Stimulated activated naive CD8-positive, alpha-beta T cell treated with anti-CD3 and anti-CD28 coated beads, Interleukin-15, Interleukin-2, amounts not matched to agents 100 U/mL and 50 U/mL, for 24 hours (primary cell): ENCODE measurements around the gene SP2.

Experiments used
- ATAC-seq: fragments of 150-1000 bp; cut with Tn5 transposase; one replicate; pipeline ENCODE4 v1.10.0; 2021
- DNase-seq: peaks from one replicate; pipeline ENCODE4 v3.0.0; 2021

The SP2 gene

DNA sequence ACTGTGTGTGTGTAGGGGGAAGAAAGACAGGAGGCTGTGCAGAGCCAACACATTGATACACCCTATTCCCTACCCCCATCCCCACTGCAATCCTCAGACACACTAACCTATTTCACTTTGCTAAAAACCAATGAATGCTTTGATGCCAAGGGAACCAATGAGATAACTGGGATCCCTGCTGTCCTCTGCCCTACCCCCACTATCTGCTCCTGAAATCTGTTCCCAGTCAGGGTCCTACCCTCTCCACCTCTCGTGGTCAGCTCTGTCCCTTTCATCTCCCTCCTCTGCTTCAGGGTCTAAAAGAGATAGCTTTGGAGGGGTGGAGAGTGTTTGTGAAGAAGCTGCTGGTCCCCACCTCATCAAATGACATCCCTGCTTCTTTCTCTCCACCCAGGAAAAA is 26.0 kb upstream of the SP2 start:
- ATAC-seq (no peak), DNase-seq (no peak)

DNA sequence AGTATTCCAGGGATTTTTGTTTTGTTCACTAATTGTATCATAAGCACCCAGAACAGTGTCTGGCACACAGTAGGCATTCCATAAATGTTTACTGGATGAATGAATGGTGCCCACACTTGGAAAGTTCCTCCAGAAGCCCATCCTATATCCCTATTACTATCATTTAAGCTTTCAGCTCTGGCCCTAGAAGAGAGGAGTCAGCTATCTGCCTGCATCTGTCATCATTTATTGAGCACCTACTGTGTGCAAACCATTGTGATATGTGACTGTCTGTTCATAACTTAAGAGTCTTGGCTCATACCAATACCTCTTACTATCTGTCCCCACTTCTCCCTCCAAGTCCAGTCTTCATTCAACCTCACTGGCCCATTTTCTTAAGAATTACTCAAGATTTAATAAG is 25.0 kb upstream of the SP2 start:
- DNase-seq (no peak), ATAC-seq (no peak)

DNA sequence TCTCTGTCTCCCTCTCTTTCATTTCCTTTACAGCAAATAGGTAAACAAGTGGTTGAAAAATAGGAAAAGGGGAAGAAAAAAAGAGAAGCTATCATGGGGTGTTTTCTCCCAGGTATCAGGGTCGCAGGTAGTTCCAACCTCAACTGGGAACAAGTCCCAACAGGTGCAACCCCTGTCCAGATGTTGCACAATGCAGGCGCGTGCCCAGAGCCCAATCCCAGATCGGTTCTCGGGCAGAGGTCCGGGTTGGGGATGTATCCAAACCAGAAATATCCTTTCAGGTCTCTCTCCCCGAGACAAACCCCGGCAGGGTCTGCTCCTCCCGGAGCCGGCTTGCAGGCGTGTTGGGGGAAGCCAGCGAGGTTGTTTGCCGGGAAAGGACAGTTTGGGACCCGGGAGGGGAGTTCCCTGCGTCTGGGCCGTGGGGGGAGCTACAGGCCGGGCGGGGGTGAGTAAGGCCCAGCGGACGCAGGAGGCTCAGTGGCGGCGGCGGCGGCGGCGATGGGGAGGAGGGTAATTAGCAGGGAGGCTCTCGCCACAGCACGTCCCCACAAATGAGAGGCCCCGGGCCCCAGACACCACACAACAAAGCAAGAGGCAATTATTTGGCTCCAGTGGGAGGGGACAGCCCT is 23.9 kb upstream of the SP2 start:
- no peak for ATAC-seq

DNA sequence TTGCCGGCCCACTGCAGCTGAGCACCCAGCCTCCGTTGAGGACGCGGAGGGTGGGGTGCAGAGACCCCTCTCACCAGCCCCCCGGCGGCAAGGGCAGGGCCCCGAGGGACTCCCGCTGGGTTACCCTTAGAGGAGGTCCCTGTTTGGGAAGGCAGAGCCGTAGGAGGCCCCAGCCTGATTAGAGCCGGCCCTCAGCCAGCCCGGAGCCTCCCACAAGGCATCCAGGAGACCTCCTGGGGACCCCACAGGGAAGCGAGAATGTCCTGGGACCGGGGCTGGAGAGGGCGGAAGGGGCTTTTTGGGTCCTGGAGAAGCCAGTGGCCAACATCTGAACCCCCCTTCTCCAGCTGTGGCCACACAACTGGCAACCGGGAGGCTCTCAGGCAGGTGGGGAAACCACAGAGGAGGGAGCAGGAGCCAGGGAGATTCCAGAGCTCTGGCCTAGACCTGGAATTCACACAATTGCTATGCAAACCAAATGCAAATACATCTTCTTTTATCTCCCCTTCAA is 23.3 kb upstream of the SP2 start:
- ATAC-seq (no peak), DNase-seq (no peak)

More for the DNA sequence above, 23.9 kb upstream of the SP2 start:
- no peak for DNase-seq

DNA sequence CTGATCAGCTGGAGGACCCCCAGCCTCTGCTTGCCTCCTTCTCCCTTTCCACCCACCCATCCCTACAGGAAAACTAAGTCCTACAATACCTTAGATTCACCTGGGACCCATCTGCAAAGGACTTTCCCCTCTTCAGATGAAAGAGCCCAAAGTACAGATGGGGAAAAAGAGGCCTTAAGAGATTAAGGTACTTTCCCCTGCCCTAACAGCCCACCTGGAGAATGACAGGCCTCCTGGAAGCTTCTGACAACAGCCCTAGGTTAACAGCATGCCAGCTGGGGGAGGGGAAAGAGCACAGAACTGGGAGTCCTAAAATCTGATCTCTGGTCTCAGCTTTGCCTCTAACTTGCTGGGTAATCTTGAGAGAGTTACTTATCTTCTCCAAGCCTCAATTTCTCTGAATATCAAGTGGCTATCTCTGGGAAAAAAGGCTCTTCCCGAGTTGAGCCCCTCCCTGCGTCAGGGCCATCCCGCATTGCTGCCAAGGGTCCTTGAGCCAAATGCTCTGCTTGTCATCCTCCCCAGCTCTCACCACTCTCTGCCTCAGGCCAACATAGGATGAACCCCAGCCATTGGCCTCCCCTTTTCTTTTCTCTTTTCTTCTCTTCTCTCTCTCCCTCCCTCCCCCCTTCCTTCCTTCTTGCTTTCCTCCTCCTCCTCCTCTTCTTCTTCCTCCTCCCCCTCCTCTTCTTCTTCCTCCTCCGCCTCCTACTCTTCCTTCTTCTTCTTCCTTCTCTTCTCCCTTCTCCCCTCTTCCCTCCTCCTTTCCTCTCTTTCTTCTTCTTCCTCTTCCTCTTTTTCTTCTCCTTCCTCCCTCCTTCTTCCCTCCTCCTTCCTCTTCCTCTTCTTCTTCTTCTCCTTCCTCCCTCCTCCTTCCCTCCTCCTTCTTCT is 22.6 kb upstream of the SP2 start:
- DNase-seq, result no peak
- ATAC-seq, result no peak

DNA sequence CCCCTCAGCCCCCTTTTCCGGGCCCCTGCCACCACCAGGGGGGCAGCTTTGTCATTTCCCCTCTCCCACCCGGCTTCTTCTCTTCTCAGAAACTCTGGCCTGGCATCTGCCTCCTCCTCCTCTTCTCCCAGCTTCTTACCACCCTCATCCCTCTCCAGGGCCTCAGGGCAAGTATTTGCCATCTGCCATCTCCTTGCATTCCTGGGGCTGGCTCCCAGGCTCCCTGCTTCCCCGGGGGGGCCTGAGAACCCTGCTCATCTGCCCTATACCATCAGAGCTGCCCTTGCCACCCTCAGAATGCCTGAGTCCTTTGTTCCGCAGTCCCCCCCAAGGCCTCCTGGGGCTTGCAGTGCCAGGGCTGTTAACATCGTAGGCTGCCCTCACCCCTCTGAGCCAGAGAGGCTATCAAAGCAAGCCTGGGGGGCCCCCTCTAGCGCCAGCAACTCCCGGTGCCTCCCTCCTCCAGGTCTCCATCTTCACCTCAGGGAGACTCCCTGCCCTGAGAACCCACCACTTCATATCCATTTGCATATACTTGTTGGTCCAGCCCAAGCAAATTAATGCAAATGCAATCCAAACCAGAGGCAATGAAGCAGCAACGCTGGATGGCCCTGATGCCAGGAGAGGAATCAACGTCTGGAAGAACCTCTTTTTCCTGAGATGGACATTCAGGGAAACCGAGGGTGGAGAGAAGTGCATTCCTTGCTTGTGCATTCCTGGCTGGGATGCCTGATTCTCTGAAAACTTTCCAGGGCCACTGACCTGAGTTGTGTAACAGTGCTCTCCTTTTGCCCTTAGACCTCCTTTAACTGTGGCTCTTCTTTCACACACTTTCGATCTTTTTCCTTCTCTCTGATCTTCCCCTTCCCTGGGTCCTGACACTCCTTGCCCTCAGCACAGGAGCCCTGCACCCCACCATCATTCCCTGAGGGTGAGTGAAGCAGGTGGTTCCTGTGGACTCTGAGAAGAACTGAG is 20.7 kb upstream of the SP2 start:
- DNase-seq, result no peak
- ATAC-seq, result no peak

DNA sequence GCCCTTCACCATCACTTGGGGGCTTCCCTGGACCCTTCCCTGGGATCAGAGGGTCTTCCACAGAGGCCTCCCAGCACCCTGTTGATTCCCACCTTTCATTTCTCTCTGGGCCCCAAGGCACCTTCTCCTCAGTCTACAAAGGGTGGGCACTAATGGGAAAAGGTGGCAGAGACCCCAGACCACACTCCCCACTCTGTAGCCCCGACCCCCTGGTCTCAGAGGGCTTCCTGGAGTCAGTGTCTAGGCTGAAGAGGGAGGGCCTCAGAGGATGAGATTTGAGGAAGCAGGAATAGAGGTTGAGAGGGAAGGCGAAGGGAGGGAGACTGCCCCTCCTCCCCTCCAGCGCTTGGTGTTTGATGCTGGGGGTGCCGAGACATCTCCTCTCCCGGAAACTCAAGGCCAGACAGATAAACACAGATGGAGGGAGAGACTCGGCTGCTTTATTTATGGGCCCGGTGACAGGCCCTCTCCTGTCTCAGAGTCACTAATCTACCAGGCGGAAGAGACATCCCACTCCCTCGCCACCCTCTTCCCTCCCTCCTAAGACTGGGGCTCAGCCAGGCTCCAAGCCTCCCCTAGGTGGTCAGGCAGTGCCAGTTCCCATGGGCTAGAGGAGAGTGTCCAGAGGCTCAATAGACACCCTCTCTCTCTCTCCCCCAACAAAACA is 18.5 kb upstream of the SP2 start:
- ATAC-seq, result no peak
- DNase-seq, result no peak

DNA sequence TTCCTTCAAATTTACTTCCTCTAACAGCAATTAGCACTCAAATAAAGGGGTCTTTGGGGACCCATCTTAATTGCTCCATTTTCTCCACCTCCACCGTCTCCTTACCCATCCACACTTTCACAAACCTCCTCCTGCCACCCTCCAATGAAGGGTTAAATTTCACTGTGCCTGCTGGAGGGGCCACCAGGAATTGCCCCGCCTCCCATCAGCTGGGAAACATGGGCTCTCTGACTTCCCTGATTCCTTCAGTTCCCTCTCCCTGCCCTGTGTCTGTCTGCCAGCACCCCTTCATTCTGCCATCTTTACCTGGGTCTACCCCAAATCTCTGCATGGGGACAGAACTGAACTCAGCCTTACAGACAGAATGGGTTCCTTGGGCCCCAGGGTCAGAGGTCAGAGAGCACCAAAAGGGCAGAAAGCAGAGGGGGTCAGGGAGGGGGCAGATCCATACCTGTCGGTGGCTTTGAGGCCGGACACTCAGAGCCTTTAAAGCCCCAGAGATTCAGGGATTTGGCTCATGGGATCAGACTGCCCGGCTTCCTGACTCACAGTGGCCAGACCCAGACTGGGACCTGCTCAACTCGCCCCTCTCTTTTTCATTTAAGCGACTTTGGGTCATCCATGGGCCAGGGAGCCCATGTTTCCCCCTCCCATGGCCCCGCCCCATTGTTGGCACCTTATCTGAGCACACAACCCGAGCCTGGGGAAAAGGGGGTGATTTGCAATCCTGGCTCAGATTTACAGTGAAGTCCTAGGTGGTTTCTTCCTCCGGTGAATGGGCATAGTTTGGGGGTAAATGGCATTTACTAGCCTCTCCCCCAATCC is 17.6 kb upstream of the SP2 start:
- ATAC-seq (no peak), DNase-seq (no peak)

DNA sequence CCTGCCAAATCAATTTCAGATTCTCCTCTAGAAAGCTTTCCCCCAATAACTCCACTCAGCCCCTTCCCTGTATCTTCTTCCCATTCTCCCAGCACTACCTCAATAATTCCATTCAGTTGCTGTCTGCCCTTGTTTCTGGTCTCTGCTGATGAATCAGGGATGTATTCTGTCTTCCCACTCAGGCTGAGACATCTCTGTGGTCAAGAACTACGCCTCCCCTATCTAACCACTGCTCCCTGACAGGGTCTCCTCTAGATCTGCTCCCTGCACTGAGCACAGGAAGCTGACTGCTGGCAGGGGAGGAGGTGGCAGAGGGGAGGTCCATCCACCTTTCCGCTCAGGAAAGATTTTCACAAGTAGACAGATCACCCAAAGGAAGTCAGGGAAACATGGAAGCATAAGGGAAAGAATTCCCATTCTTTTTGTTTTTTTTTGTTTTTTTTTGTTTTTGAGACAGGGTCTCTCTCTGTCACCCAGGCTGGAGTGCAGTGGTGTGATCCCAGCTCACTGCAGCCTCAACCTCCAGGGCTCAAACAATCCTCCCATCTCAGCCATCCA is 16.9 kb upstream of the SP2 start:
- ATAC-seq, result peak; percentile 88
- DNase-seq, result peak; percentile 14

DNA sequence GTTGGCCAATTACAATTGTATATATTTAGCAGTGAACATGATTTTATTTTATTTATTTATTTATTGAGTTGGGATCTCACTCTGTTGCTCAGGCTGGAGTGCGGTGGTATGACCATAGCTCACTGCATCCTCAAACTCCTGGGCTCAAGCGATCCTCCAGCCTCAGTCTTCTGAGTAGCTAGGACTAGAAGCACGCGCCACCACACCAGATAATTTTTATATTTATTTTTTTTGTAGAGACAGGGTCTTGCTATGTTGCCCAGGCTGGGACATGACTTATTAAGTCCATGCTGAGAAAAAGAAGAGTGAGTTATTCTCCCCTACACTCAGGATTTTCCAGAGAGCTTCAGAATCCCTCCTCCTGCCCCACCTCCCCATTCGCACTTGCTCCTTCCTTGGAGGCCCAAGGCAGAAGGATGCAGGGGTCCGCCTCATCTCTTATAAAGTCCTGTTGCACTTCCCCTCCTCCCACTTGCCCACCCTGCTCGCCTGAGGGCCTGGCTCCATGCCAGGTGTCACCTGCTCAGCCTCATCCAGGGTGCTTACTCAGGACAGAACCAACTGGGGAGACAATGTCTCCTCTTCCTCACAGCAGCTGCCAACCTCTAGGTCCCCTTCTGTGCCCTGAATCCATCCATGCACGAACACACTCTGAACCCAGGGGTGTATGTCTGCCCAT is 16.1 kb upstream of the SP2 start:
- ATAC-seq, result no peak
- no peak for DNase-seq

DNA sequence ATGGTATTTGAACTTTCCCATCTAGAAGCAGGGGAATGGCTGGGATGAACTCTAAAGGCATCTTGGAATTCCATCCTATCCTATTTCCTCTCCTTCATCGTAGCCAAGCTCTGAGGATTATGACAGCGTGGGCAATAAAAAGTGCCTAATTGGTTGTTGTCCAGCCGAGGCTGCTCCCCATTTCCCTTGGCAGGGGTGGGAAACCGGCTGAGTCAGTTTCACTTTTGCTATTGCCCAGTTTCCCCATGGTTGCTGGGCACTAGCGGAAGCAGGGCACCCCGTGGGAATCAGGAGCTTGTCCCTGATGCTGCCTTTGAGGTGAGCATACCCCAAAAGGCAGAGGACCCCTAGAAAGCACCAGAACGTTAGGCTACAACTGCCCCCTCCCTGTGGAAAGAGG is 13.8 kb upstream of the SP2 start:
- ATAC-seq (no peak), DNase-seq (no peak)

DNA sequence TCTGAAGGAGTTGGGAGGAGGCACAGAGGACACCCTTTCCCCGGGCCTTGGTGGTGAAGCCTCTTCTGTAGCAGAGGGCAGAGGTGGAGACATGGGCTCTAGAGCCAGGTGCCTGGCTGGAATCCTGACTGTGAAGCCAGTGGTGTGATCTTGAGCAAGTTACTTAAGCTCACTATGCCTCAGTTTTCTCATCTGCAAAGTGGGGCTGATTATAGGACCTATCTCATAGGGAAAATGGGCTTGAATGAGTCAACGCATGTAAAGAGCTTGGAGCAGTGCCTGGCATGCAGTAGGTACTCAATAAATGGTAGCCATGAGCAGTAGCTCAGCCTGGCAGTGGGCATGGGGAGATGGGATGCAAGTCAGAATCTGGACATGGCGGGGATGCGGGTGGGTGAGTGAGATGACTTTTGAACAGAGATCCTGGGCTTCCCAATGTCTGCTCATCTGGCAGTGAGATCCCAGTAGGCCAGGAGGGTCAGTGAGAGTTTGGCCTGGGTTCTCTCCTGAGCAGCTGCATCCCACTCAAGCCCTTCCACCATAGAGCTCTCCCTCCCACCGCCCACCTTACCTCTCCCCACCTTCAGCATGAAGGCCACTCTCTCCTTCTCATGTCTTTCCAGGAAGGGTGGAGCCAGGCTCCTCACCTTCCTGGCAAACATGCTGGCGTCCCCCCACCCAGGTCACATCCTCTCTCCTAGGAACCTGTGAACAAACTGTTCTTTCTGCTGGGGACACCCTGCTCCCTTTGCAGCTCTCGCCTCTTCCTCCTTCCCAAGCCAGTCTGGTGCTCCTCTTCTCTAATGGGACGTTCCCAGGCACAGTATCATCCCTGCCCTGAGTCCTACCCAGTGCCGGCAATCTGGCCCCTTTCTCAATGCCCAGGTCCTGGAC is 13.1 kb upstream of the SP2 start:
- ATAC-seq, result no peak
- DNase-seq, result no peak

DNA sequence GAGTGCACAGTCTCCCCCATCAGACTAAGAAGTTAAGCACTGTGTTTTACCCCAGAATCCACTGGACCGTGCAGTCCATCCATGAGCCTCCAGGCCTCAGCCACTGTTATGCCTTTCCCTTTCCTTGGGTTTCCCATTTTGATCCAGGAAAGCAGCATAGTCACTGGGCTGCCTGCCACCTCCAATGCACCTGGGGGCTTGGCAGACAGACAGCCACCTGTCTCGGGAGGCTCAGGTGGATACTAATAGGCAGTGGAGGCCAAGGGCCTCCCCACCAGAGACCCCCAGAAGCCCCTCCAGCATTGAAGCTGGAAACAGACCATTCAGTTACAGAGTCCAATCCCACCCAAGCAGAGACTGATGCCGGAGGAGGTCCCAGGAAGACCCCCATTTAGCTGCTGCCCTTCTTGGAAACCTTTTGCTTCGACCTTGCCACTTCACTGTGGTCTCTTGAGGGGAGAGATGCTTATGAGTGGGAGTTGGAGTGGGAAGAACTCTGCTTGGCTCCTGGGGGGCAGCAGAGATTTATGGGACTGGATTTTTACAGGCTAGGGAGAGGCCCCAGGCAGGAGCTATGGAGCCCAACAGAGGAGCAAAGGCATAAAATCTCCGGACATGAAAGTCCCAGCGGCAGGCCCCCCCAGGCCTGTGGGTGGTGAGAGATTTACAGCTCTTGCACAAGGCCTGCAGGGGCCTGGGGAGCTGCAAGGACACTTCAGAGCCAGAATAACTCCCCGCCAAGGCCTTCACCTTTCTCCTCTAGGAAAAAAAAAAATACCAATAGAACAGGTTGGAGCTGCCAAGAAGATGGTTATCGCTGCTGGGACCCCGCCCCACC is 12.2 kb upstream of the SP2 start:
- ATAC-seq, result no peak

DNA sequence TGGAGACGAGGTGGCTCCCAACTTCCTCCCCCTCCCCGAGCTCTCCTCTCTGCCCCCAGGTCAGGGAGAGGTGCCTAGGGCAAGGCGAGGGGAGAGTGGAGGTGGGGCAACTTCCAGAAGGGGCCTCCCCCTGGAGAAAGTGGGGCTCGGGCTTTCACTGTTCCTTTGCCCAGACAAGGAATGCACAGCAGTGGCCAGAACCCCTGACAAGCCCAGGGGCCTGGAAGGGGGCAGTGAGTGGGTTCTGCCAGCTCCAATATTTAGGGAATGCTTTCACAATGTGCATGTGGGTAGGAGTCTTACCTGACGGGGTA is 11.7 kb upstream of the SP2 start:
- ATAC-seq (no peak), DNase-seq (no peak)

More for the DNA sequence above, 12.2 kb upstream of the SP2 start:
- DNase-seq, result no peak

DNA sequence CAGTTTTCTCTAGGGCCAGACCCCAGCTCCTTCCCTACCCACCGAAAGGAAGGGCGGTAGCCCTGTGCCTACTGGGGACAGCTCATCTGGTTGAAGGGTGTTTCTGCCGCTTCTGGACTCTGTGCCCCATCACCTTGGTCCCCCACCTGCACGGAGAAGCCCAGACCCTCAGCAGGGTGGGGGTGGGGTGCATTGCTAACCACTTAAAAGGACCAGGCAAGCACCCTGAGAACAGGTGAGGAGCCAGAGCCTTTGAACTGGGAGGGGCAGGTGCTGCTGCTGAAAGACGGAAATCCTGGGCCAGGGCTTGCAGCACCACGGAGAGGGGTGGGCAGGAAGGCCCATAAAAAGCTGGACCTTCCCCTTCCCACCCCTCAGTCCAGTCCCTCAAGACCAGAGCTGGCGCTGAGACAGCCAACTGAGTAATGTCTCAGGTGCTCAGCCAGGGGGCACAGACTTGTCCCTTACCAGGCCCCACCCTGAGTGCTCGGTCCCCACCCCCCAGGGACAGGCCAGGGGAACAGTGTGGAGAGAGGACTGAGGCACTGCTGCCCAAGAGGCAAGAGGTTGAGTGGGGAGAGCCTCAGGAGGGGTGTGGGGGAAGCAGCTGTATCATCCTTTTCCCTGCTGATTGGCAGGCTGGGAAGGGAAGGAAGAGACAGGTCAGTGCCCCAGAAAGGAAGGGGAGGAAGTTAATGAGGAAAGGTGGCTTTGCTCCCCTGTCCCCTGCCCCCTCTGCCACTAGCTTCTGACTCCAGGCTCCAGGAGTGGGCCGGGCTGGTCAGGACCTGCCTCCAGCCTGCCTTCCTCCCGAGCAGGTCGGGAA is 10.9 kb upstream of the SP2 start:
- DNase-seq (no peak), ATAC-seq (no peak)

DNA sequence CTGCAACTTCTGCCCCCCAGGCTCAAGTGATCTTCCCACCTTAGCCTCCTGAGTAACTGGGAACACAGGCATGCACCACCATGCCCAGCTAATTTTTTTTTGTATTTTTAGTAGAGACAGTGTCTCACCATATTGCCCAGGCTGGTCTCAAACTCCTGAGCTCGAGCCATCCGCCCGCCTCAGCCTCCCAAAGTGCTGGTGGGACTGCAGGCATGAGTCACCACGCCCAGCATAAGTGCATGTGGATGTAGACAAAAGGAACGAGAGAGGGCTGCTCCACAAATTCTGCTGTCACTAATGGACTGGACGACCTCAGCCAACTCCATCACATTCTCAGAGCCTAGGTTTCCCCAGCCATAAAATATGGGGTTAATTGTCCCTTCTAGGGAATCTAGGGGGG is 7.7 kb upstream of the SP2 start:
- DNase-seq (no peak), ATAC-seq (no peak)
